Testis (tissue), 3 donors: ENCODE data around the gene MAML2. TPM values are rescaled to one million over a fixed set of nuclear protein-coding genes. Genes with fewer than 3 reads are reported as not detected.
A peak's percentile ranks its signal among the peaks of the same experiment; 100 is the strongest.

Experiments
- DNase-seq: peaks from one replicate; pipeline ENCODE4 v3.0.0-alpha.2; 2019
- H3K27ac ChIP-seq, 2 donors: fragments of 200-600 bp; sonication (generic); one replicate each; pipeline ENCODE4 v1.5.1; 2019
- H3K27me3 ChIP-seq: fragments of 200-600 bp; sonication (generic); one replicate; pipeline ENCODE4 v1.5.1; 2019
- H3K36me3 ChIP-seq: fragments of 200-600 bp; sonication (generic); one replicate; pipeline ENCODE4 v1.5.1; 2017; ENCODE audit warnings: low read depth; ENCODE audit errors: missing control alignments
- H3K4me1 ChIP-seq: fragments of 200-600 bp; sonication (generic); one replicate; pipeline ENCODE4 v1.5.1; 2019
- H3K4me3 ChIP-seq, 2 donors: fragments of 200-600 bp; sonication (generic); one replicate each; pipeline ENCODE4 v1.5.1; 2017 to 2019
- H3K9me3 ChIP-seq: fragments of 200-600 bp; sonication (generic); one replicate; pipeline ENCODE4 v1.5.1; 2017
- CTCF ChIP-seq, 3 experiments: fragments of 450-650 bp in 2 of 3; fragments of 200-600 bp in 1 of 3; sonication (generic) in 1 of 3; IDR thresholded peaks; one replicate each; pipeline ENCODE4 v1.5.1; 2016 to 2019; ENCODE audit warnings: antibody characterized with exemption in 3 of 3, mild to moderate bottlenecking in 2 of 3, moderate library complexity in 1 of 3
- POLR2A ChIP-seq: fragments of 450-650 bp; IDR thresholded peaks from one replicate; pipeline ENCODE4 v1.6.1; 2017; ENCODE audit warnings: antibody characterized with exemption, mild to moderate bottlenecking, moderate library complexity
- WGBS, 2 donors: methylation state at CpG; one replicate each; pipeline ENCODE4 v1.1.5; 2018; 5-methylcytosine and 5-hydroxymethylcytosine counted together
- intact Hi-C: fragments of 100-400 bp; cut with DNase I; formaldehyde crosslinking; loops from one replicate; pipeline ENCODE4 v1.15.1; 2023; ENCODE audit warnings: low total_unique reads
- polyA plus RNA-seq: library from polyadenylated mRNA; stranded (reverse); fragments of 350-450 nt; fragmentation: Illumina TruSeq; extraction: RNeasy Lipid Tissue Mini Kit (QIAGEN cat#74804); gene quantifications from one replicate; pipeline ENCODE4 v1.2.3, GENCODE V29; 2014; ENCODE audit warnings: low read depth, low replicate concordance; ENCODE audit not compliant: insufficient read depth
- total RNA-seq, 2 donors: library from RNA; depleted of rRNA; stranded (reverse); fragments of >200 nt; gene quantifications; one replicate each; pipeline ENCODE4 v1.2.3, GENCODE V29; 2016

Gene MAML2
- total and polyA plus RNA-seq, 3 donors from 2014 or later, result 5.1 to 23.6 (median 17.6) TPM

GRCh38 chr11:96319898-96320656 lies 22.9 kb downstream of the MAML2 start:
- peak overlapping the region in 1 of 2 donors; percentile 74 for H3K27ac ChIP-seq
- peaks cover 60% of the 10 kb centered on the region for H3K4me1 ChIP-seq
- DNase-seq, result no peak

GRCh38 chr11:96318850-96319249 lies 24.1 kb downstream of the MAML2 start:
- Histone ChIP-seq H3K27ac (peak overlapping the region; percentile 37 to 63), H3K36me3 (no peaks in the 10 kb centered on the region), H3K4me1 (peaks cover 63% of the 10 kb centered on the region), H3K4me3 (no peak overlapping the region), H3K9me3 (no peaks in the 10 kb centered on the region), H3K27me3 (no peaks in the 10 kb centered on the region)
- DNase-seq, result no peak
- no peak for TF ChIP-seq POLR2A
- no peak for TF ChIP-seq CTCF (IDR thresholded peaks at IDR 0.05)
- 60 to 69% methylated on average over 1 to 3 of the region's 3 CpGs for WGBS, 2 donors
- intact Hi-C loops, result no loop called here

More at GRCh38 chr11:96319898-96320656, 22.9 kb downstream of the MAML2 start:
- no peak for TF ChIP-seq CTCF (IDR thresholded peaks at IDR 0.05)
- TF ChIP-seq POLR2A, result no peak
- no peaks in the 10 kb centered on the region for H3K9me3 ChIP-seq
- H3K36me3 ChIP-seq, result no peaks in the 10 kb centered on the region
- H3K4me3 ChIP-seq, result no peak overlapping the region
- WGBS, 2 donors, result 43 to 68% methylated on average over 2 of the region's 2 CpGs
- intact Hi-C loops, result no loop called here
- no peaks in the 10 kb centered on the region for H3K27me3 ChIP-seq

GRCh38 chr11:96318399-96318798 lies 24.6 kb downstream of the MAML2 start:
- 48 to 62% methylated on average over 1 of the region's 1 CpG for WGBS, 2 donors
- Histone ChIP-seq H3K4me3 (no peak overlapping the region), H3K27me3 (no peaks in the 10 kb centered on the region), H3K9me3 (no peaks in the 10 kb centered on the region), H3K36me3 (no peaks in the 10 kb centered on the region), H3K27ac (peak overlapping the region; percentile 37 to 63), H3K4me1 (peaks cover 61% of the 10 kb centered on the region)
- TF ChIP-seq CTCF (IDR thresholded peaks at IDR 0.05) (no peak), POLR2A (no peak)
- intact Hi-C loops, result no loop called here
- no peak for DNase-seq

- no peak for TF ChIP-seq CTCF (IDR thresholded peaks at IDR 0.05)
- TF ChIP-seq POLR2A, result no peak
- DNase-seq, result no peak
- intact Hi-C loops, result no loop called here
- no peaks in the 10 kb centered on the region for H3K36me3 ChIP-seq
- WGBS, 2 donors, result 93 to 98% methylated on average over 2 of the region's 2 CpGs
- no peaks in the 10 kb centered on the region for H3K9me3 ChIP-seq
- H3K4me3 ChIP-seq, result no peak overlapping the region
- H3K27ac ChIP-seq, result peak overlapping the region in 1 of 2 donors; percentile 37
- peaks cover 60% of the 10 kb centered on the region for H3K4me1 ChIP-seq
- H3K27me3 ChIP-seq, result no peaks in the 10 kb centered on the region
These were observed 25.0 kb downstream of the MAML2 start for GRCh38 chr11:96317985-96318384.

GRCh38 chr11:96317571-96317970 lies 25.4 kb downstream of the MAML2 start:
- DNase-seq, result no peak
- peaks cover 60% of the 10 kb centered on the region for H3K4me1 ChIP-seq
- WGBS, 2 donors, result 59 to 64% methylated on average over 2 of the region's 2 CpGs

More at GRCh38 chr11:96317571-96317970, 25.4 kb downstream of the MAML2 start:
- H3K36me3 ChIP-seq, result no peaks in the 10 kb centered on the region
- no peaks in the 10 kb centered on the region for H3K9me3 ChIP-seq
- no peaks in the 10 kb centered on the region for H3K27me3 ChIP-seq
- peak overlapping the region in 1 of 2 donors; percentile 37 for H3K27ac ChIP-seq
- H3K4me3 ChIP-seq, result no peak overlapping the region
- TF ChIP-seq CTCF (IDR thresholded peaks at IDR 0.05), result no peak
- intact Hi-C loops, result no loop called here
